Urinary bladder (tissue), 4 donors: ENCODE data around the gene ZNF76. TPM values are rescaled to one million over a fixed set of nuclear protein-coding genes. Genes with fewer than 3 reads are reported as not detected.
"Not testable (repeated sequence)": the region's sequence is repeated elsewhere in the genome, so short reads cannot be mapped to it uniquely, and the experiment has no call there.

Source experiments
- DNase-seq: peaks from one replicate; pipeline ENCODE4 v3.0.0-alpha.2; 2015; ENCODE audit errors: extremely low spot score
- H3K27ac ChIP-seq: one replicate; pipeline ENCODE4 v1.5.1; 2013; ENCODE audit warnings: low read depth, mild to moderate bottlenecking, moderate library complexity
- H3K36me3 ChIP-seq: one replicate; pipeline ENCODE4 v1.6.1; 2013; ENCODE audit warnings: mild to moderate bottlenecking, moderate library complexity; ENCODE audit not compliant: insufficient read depth
- H3K4me1 ChIP-seq: one replicate; pipeline ENCODE4 v1.6.1; 2013; ENCODE audit warnings: mild to moderate bottlenecking, moderate library complexity; ENCODE audit not compliant: insufficient read depth
- H3K4me3 ChIP-seq: one replicate; pipeline ENCODE4 v1.5.1; 2013; ENCODE audit warnings: low read depth, low read length
- WGBS: extraction: QIAGEN DNeasy Blood & Tissue Kit; methylation state at CpG from one replicate; pipeline ENCODE4 v1.1.7; 2013; 5-methylcytosine and 5-hydroxymethylcytosine counted together
- polyA plus RNA-seq: library from polyadenylated mRNA; stranded (reverse); fragments of 200-250 nt; gene quantifications from one replicate; pipeline ENCODE4 v1.2.3, GENCODE V29; 2013
- total RNA-seq: library from RNA; depleted of rRNA; stranded (reverse); fragments of >200 nt; gene quantifications from one replicate; pipeline ENCODE4 v1.2.3, GENCODE V29; 2014
- donor health status: healthy with polysubstance abuse.
- donor health status: healthy.

The ZNF76 gene
- total and polyA plus RNA-seq, 2 donors = 14.5 to 27.8 TPM

DNA sequence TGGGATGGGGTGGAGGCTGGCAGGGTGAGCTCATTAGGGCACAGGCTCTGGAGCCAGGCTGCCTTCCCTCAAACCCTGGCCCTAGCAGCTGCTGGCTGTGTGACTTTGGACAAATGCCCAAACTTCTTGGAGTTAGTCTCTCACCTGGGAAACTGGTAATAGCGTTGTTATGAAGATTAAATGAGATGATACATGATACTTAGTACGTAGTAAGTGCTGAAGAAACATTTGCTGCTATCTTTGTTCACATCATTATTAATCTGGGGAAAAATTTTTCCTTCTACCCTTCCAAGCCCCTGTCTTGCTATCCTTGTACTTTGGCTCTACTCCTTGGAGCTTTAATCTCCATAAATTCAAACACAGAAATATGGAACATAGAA lies 60.5 kb downstream of the ZNF76 start:
- DNase-seq = no peak
- 94% methylated on average over 2 of the region's 2 CpGs for WGBS
- no peaks in the 10 kb centered on the region for H3K4me1 ChIP-seq
- H3K36me3 ChIP-seq = no peaks in the 10 kb centered on the region
- H3K4me3 ChIP-seq = no peak overlapping the region
- H3K27ac ChIP-seq = no peak overlapping the region

GRCh38 chr6:35321091-35321490 lies 61.6 kb downstream of the ZNF76 start:
- no peak for DNase-seq
- no peak overlapping the region for H3K4me3 ChIP-seq
- WGBS = 95% methylated on average over 8 of the region's 8 CpGs

DNA sequence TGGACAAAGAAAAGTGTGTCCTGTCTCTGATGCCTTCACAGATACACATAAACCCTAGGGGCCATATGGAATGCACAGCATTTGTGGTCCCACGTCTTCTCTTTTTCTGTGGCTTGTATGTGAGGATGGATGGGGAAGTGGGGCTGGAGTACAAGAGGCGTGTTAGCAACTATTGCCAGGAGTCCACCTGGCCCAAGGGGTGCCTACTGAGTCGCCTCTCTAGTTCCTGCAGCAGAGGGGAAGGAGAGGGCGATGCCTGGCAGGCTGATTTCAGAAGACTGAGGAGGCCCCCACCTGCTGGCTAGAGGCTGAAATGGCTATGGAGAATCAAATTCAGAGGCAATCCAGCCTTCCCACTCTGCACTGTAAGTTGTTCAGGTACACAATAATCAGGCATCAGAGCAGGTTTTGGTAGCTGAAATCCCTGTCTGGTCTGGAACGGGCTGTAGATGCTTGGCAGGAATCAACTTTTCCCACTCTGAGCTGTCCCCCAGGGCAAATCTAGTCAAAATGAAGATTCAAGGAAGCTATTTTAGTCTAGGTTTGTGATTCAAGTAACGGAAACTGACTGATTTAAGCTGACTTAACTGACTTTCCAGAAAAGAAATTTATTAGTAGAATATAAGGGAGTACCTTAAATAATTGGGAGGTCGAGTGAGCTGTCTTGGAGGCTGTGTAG lies 68.0 kb downstream of the ZNF76 start:
- no peak for DNase-seq
- Histone ChIP-seq H3K36me3 (no peaks in the 10 kb centered on the region), H3K4me1 (no peaks in the 10 kb centered on the region), H3K27ac (no peak overlapping the region), H3K4me3 (no peak overlapping the region)
- 36% methylated on average over 7 of the region's 7 CpGs for WGBS

More at GRCh38 chr6:35321091-35321490, 61.6 kb downstream of the ZNF76 start:
- no peaks in the 10 kb centered on the region for H3K36me3 ChIP-seq
- no peaks in the 10 kb centered on the region for H3K4me1 ChIP-seq
- H3K27ac ChIP-seq = no peak overlapping the region

DNA sequence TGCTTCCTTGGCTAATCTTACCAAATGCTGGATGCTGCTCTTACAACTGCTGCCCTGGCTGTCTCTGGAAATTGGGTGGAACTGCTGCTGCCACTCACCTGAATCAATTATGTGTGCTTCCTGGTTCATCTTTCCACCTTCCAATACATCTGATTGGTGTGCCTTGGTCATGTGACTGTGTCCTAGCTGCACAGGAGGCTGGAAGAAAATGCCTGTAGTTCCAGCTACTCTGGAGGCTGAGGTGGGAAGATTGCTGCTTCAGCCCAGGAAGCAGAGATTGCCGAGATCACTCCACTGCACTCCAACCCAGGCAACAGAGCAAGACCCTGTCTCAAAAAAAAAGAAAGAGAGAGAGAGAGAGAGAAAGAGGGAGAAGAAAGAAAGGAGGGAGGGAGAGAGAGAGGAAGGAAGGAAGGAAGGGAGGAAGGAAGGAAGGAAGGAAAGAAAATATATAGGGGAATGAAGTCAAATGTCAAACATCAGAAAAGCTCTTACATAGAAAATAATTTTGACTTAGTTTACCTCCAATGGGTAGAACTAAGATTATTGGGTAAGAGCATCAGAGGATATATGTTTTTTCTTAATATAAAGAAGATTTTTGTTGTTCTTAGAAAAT lies 68.7 kb downstream of the ZNF76 start:
- no peak overlapping the region for H3K4me3 ChIP-seq
- no peaks in the 10 kb centered on the region for H3K36me3 ChIP-seq
- WGBS = 90% methylated on average over 1 of the region's 1 CpG
- no peaks in the 10 kb centered on the region for H3K4me1 ChIP-seq
- no peak overlapping the region for H3K27ac ChIP-seq
- no peak for DNase-seq

DNA sequence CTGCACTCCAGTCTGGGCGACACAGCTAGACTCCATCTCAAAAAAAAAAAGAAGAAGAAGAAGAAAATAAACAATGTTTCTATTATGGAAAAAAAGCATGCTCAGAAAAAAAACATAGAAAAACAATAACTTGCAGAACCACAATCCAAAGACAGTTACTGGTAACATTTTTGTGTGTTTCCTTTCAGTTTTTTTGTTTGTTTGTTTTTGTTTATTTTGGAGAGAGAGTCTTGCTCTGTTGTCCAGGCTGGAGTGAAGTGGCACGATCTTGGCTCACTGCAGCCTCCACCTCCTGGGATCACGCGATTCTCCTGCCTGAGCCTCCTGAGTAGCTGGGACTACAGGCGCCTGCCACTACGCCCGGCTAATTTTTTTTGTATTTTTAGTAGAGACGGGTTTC lies 69.4 kb downstream of the ZNF76 start:
- not testable (repeated sequence) for DNase-seq, H3K27ac ChIP-seq
- 94% methylated on average over 8 of the region's 8 CpGs for WGBS

GRCh38 chr6:35330541-35331119 lies 71.1 kb downstream of the ZNF76 start:
- Histone ChIP-seq H3K36me3 (no peaks in the 10 kb centered on the region), H3K4me1 (no peaks in the 10 kb centered on the region), H3K4me3 (no peak overlapping the region), H3K27ac (no peak overlapping the region)
- DNase-seq = no peak
- 94% methylated on average over 9 of the region's 9 CpGs for WGBS

More for the DNA sequence above, 69.4 kb downstream of the ZNF76 start:
- H3K36me3 ChIP-seq, H3K4me3 ChIP-seq, H3K4me1 ChIP-seq: not testable (repeated sequence)

DNA sequence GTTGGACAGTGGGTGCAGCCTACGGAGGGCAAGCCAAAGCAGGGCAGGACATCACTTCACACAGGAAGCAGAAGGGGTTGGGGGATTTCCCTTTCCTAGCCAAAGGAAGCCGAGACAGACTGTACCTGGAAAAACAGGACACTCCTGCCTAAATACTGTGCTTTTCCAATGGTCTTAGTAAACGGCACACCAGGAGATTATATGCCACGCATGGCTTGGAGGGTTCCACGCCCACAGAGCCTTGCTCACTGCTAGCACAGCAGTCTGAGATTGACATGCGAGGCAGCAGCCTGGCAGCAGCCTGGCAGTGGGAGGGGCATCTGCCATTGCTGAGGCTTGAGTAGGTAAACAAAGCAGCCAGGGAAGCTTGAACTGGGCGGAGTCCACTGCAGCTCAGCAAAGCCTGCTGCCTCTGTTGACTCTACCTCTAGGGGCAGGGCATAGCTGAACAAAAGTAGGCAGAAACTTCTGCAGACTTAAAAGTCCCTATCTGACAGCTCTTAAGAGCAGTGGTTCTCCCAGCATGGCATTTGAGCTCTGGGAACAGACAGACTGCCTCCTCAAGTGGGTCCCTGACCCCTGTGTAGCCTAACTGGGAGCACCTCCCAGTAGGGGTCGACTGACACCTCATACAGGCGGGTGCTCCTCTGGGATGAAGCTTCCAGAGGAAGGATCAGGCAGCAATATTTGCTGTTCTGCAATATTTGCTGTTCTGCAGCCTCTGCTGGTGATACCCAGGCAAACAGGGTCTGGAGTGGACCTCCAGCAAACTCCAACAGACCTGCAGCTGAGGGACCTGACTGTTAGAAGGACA lies 72.7 kb downstream of the ZNF76 start:
- not testable (repeated sequence) for H3K4me3 ChIP-seq, DNase-seq, H3K4me1 ChIP-seq, H3K36me3 ChIP-seq, H3K27ac ChIP-seq
- WGBS = 79% methylated on average over 9 of the region's 9 CpGs

DNA sequence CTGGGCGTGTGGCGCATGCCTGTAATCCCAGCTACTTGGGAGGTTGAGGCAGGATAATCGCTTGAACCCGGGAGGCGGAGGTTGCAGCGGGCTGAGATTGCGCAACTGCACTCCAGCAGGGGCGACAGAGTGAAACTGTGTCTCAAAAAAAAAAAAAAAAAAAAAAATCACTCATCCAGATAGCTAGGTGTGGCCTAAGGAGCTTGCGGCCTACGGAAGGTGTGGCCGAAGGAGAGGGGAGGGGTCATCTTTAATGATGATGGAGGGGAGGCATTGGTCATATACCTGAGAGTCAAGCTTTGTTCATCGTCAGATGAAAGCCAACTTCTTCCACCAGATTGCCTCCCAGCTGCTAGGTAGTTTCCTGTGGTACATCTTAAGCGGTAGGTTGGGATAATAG lies 82.0 kb downstream of the ZNF76 start:
- WGBS = 84% methylated on average over 13 of the region's 13 CpGs
- Histone ChIP-seq H3K27ac (no peak overlapping the region), H3K4me1 (peaks cover 1% of the 10 kb centered on the region), H3K36me3 (no peaks in the 10 kb centered on the region), H3K4me3 (no peak overlapping the region)
- no peak for DNase-seq

DNA sequence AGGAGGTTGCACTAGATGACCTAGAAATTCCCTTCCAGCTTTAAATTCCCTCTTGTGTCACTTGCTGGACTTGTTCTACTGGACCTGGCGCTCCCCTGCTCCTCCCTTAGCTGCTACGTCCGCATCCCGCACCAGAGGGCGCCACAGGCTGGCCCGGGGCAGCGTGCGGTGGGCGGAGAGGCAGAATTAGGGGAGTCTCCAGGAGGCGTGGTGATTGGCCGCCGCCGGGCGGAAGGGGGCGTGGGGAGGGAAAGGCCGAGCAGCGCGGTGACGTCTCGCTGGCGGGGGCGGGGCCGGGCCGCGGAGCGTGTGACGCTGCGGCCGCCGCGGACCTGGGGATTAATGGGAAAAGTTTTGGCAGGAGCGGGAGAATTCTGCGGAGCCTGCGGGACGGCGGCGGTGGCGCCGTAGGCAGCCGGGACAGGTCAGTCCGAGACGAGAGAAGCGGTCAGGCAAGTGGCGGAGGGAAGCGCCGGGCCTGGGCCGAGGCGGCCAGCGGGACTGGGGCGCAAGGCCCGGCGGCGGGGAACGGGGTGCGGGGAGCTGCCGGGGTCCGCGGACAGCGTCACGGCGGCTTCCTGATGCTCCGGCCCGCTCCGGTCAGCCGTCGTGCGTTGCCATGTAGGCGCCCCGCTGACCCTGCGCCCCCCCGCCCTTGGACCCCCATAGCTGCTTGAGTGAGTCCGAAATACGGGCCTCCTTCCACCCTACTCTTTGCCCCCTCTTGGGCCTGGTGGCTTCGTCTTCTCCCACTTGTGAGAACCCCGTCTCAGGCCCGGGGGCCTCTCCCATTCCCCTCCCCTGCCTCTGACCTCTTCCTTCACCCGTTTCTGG lies 82.9 kb downstream of the ZNF76 start, which contains the start of gene PPARD:
TSS of gene PPARD (plus strand) at position 301 of the 834 bp plus-strand sequence. CDS start 68,530 bp downstream, outside the sequence.
- Histone ChIP-seq H3K27ac (peak within 1 kb of the TSS; percentile 90), H3K36me3 (no peaks in the 10 kb centered on the region), H3K4me1 (peaks cover 1% of the 10 kb centered on the region), H3K4me3 (peak within 1 kb of the TSS; percentile 78)
- under 1% methylated on average over 77 of the region's 77 CpGs for WGBS
- peak; percentile 93 for DNase-seq

DNA sequence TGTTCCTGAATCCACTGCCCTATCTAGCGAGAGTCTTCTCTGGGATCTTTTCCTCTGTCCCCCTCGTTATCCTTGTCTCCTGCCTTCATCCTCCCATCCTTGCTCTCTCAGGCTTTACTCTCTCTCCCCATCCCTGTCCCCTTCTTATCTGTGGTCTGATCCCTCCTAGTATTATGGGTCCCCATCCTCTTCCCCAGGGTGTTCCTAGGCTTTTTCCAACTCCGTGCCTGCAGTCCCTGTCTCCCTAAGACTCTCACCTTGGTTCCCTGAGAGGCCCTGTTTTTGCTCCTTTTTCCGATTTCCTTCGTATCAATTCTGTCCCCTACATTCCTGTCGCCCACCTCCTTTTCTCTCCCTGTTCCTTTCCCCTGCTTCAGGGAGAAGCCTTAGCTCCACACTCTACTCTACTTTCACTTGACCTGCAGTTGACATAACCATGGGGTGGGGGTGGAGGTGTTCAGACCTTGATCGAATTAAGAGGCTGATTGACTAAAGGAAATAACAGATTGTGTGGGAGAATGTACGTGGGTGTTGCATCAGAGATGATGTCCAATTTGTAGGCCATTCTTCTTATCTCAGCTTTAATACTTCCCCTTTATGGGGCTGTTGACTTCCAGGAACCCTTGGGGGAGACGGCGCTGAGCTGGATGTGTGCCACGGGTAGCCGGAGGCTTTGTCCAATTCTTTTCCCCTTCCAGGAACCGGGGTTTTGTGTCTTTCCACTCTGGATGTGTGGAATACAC lies 83.7 kb downstream of the ZNF76 start:
- WGBS = 9% methylated on average over 13 of the region's 13 CpGs
- no peak for DNase-seq
- H3K4me1 ChIP-seq = peaks cover 1% of the 10 kb centered on the region
- H3K4me3 ChIP-seq = peak overlapping the region; percentile 78
- H3K36me3 ChIP-seq = no peaks in the 10 kb centered on the region
- peak overlapping the region; percentile 90 for H3K27ac ChIP-seq

DNA sequence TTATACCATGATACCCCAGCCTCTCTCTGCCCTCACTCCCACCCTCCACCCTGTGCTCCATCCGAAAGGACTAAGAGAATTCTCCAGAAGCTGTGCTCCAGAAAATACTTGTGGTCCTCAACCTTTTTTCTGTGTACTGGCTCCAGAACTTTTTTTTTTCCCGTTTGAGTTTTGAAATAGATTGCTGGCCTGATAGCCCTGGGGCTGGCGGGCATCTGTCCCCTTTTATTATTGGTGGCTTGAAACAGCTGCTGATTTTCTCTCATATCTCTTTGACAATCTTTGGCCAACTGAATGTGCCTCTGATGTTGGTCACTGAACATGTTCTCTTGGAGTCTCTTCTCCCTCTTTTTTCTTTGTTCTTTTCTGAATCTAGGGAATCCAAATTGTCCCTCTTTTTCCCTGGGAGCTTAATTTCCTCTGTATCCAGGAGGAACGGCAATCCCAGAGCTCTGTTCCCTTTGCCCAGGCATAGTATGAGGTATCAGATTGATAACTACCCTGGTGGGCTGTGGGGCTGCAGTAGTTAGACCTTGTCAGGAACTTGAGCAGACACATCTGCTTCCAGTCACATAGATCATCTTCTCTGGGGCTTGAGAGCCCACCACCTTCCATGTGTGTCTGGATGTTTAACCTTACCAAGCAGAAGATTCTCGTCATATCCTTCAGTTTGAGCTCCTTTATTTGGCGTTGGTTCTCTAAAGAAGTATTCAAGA lies 84.5 kb downstream of the ZNF76 start:
- Histone ChIP-seq H3K27ac (no peak overlapping the region), H3K4me1 (peaks cover 1% of the 10 kb centered on the region), H3K4me3 (peak overlapping the region; percentile 78), H3K36me3 (no peaks in the 10 kb centered on the region)
- WGBS = 55% methylated on average over 6 of the region's 6 CpGs
- no peak for DNase-seq
